Regular cardiac myocyte (primary cell): Measurements from ENCODE around the gene PTPN21. TPM values are rescaled to one million over a fixed set of nuclear protein-coding genes. Genes with fewer than 3 reads are reported as not detected.

ENCODE experiments used
- total RNA-seq: library from RNA; depleted of rRNA; stranded (reverse); fragments of >200 nt; gene quantifications from 2 replicates; pipeline ENCODE4 v1.2.3, GENCODE V29; 2014

The PTPN21 gene
- 5.4 and 6.1 TPM in 2 replicates for total RNA-seq

GRCh38 chr14:88554457-88555286 lies at the start of gene PTPN21:
Gene PTPN21 (minus strand): TSS chr14:88555007. CDS start chr14:88550417, 4,590 bp downstream.

GRCh38 chr14:88562831-88563686 lies 8.3 kb upstream of the PTPN21 start, which contains the start of gene ZC3H14:
Gene ZC3H14 (plus strand): TSS chr14:88563037. CDS start chr14:88563134, 97 bp downstream.

Other genes with a start within 250 kb of the PTPN21 start
- not detected in 2 replicates for gene KCNK10, start 231.7 kb downstream of the PTPN21 start, total RNA-seq
- 6.1 and 17.2 TPM in 2 replicates for gene SPATA7, start 169.3 kb downstream of the PTPN21 start, total RNA-seq
- 58.7 and 63.4 TPM in 2 replicates for gene ZC3H14, start 8.0 kb upstream of the PTPN21 start, total RNA-seq
- gene EML5, start 237.9 kb upstream of the PTPN21 start, total RNA-seq = under 0.01 and 0.19 TPM in 2 replicates